Type B pancreatic cell (in vitro differentiated cells): Measurements from ENCODE around the gene ELOF1. TPM values are rescaled to one million over a fixed set of nuclear protein-coding genes. Genes with fewer than 3 reads are reported as not detected.

ENCODE experiments used
- DNase-seq: peaks from one replicate; pipeline ENCODE4 v3.0.0; 2021; ENCODE audit warnings: mixed read lengths; ENCODE audit not compliant: unreplicated experiment; ENCODE audit errors: extremely low spot score
- H3K27ac Mint-ChIP-seq: 2 replicates; pipeline ENCODE4 v1.8.0; 2021; ENCODE audit warnings: mild to moderate bottlenecking, mixed read lengths
- H3K27me3 Mint-ChIP-seq: 2 replicates; pipeline ENCODE4 v1.8.0; 2021; ENCODE audit warnings: mixed read lengths
- H3K36me3 Mint-ChIP-seq: 2 replicates; pipeline ENCODE4 v1.8.0; 2021; ENCODE audit warnings: mixed read lengths
- H3K4me1 Mint-ChIP-seq: one replicate; pipeline ENCODE4 v1.8.0; 2021; ENCODE audit warnings: mixed read lengths; ENCODE audit not compliant: unreplicated experiment
- H3K4me3 Mint-ChIP-seq: 2 replicates; pipeline ENCODE4 v1.8.0; 2021; ENCODE audit warnings: mild to moderate bottlenecking, mixed read lengths
- H3K9me3 Mint-ChIP-seq: 2 replicates; pipeline ENCODE4 v1.8.0; 2021; ENCODE audit warnings: mixed read lengths
- total RNA-seq: library from RNA; stranded (reverse); gene quantifications from 2 replicates; pipeline ENCODE4 v1.2.1, GENCODE V29; 2021; ENCODE audit warnings: low replicate concordance
- TF ChIP-seq, protein P1 (sequence below): fragments of 200-600 bp; sonication (generic); conservative IDR thresholded peaks from 2 replicates; pipeline ENCODE4 v1.5.0; 2021; ENCODE audit warnings: antibody characterized with exemption, mild to moderate bottlenecking

ELOF1 gene
- total RNA-seq, 1 donor from 2014 or later, result 57.1 TPM

DNA sequence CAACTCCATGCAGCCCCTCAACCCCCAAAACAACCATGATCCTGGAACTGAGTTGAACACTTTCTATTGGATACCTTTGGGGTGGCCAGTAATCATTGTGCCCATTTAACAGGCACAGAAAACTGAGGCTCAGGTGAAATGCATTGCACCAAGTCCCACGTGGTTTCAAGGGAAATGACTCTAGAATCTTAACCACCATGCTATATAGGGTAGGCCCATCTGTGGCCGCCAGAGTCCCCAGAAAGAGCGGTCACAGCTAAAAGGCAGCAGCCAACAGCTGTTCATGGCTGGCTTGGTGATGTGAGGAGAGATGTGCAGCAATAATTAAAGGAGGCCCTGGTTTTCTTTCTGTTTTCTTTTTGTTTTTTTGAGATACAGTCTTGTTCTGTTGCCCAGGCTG is 17.8 kb downstream of the ELOF1 start:
- Mint-ChIP-seq H3K4me1 (peaks cover 5% of the 10 kb centered on the region), H3K27me3 (peaks cover 18% of the 10 kb centered on the region), H3K27ac (no peak overlapping the region), H3K36me3 (no peaks in the 10 kb centered on the region), H3K4me3 (no peak overlapping the region), H3K9me3 (no peaks in the 10 kb centered on the region)
- TF ChIP-seq, protein P1, sequence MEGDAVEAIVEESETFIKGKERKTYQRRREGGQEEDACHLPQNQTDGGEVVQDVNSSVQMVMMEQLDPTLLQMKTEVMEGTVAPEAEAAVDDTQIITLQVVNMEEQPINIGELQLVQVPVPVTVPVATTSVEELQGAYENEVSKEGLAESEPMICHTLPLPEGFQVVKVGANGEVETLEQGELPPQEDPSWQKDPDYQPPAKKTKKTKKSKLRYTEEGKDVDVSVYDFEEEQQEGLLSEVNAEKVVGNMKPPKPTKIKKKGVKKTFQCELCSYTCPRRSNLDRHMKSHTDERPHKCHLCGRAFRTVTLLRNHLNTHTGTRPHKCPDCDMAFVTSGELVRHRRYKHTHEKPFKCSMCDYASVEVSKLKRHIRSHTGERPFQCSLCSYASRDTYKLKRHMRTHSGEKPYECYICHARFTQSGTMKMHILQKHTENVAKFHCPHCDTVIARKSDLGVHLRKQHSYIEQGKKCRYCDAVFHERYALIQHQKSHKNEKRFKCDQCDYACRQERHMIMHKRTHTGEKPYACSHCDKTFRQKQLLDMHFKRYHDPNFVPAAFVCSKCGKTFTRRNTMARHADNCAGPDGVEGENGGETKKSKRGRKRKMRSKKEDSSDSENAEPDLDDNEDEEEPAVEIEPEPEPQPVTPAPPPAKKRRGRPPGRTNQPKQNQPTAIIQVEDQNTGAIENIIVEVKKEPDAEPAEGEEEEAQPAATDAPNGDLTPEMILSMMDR, result no peak
- no peak for DNase-seq

DNA sequence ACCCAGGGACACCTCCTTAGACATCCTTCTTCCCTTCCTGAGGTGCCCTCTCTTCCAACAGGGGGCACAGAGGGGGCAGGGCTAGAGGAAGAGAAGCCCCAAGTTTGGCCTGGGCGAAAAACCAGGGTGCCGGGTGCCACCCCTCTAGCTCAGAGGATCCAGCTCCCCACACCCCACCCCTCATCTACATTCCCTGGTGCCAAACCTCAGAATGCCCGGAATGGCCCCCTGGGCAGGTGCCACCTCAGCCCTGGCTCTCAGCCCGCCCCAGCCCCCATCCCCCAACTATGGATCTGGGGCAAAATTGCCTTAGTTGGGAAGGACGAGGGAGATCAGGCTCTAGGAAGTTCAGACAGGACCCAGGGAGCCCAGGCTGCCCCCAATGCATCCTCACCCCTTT is 18.4 kb downstream of the ELOF1 start:
- no peak overlapping the region for H3K27ac Mint-ChIP-seq

DNA sequence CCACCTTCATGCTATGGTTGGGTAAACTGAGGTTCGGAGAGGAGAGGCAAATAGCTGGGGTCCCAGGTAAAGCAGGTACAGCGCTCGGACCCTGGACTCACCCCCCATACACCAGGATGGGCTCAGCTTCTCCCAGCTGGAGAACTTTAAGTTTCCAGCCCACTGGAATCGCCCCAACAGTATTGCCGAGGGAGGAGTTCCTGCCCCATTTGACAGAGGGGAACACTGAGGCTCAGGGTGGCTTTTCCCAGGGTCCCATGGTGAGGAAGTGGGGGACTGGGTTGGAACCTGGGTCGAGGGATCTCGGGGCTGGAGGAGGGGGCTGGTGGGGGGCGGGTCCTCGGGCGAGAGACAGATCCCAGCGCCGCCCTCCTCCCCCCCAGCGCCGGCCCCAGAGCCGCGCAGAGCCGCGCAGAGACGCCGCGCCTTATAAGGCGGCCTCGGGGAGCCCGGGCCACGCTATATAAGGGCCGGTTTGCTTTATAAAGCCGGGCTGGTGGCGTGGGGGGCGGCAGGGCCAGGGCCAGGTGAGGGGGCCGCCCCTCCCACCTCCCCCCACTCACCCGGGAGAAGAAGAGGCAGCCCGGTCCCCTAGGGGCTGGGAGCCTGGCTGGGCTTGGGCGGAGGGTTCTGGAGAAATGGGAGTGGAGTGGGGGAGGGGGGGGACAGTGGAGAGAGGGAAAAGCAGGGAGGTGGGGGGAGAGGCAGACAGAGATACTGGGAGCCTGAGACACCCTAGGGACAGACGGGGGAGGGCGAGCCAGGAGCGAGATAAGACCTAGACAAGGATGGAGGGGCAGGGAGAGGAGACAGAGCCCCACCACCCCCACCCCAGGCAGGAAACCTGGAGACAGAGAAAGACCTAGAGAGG is 19.3 kb downstream of the ELOF1 start:
- Mint-ChIP-seq H3K4me1 (peaks cover 10% of the 10 kb centered on the region), H3K9me3 (no peaks in the 10 kb centered on the region), H3K4me3 (peak overlapping the region; percentile 77), H3K36me3 (no peaks in the 10 kb centered on the region), H3K27ac (no peak overlapping the region), H3K27me3 (peaks cover 15% of the 10 kb centered on the region)
- TF ChIP-seq, protein P1, result no peak
- DNase-seq, result no peak

More for the DNA sequence above, 18.4 kb downstream of the ELOF1 start:
- TF ChIP-seq, protein P1, result no peak
- Mint-ChIP-seq H3K36me3 (no peaks in the 10 kb centered on the region), H3K9me3 (no peaks in the 10 kb centered on the region), H3K4me3 (no peak overlapping the region), H3K4me1 (peaks cover 7% of the 10 kb centered on the region), H3K27me3 (peaks cover 18% of the 10 kb centered on the region)
- DNase-seq, result no peak

DNA sequence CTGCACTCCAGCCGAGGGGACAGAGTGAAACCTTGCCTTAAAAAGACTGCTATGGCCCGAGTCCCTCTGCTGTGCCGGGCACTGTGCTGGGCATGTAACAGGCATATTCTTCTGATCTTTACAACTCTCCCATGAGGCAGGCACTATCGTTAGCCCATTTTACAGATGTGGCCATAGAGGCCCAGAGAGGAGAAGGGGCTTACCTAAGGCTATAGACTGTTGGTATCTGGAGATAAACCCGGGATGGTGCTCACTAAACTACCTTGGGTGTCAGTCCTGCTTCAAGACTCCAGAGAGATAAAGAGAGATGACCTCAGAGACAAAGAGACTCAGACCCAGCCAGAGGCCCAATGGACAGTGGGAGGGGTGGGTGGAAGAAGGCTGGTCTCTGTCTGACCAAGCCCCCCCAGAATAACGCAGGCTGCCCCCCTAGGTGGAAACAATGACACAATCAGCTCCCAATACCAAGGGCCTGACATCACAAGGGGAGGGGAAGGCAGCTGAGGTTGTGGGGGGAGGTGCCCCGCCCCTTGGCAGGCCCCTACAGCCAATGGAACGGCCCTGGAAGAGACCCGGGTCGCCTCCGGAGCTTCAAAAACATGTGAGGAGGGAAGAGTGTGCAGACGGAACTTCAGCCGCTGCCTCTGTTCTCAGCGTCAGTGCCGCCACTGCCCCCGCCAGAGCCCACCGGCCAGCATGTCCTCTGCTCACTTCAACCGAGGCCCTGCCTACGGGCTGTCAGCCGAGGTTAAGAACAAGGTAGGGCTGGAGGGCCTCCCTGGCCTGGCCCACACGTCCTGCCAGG is 20.6 kb downstream of the ELOF1 start, which contains the start of gene CNN1:
TSS of gene CNN1 (plus strand) at position 620 of the 805 bp plus-strand sequence. CDS start at position 697, 77 bp downstream.
- peaks cover 10% of the 10 kb centered on the region for H3K4me1 Mint-ChIP-seq
- H3K9me3 Mint-ChIP-seq, result no peaks in the 10 kb centered on the region
- TF ChIP-seq, protein P1, result no peak
- H3K4me3 Mint-ChIP-seq, result peak within 1 kb of the TSS; percentile 77
- no peak for DNase-seq
- H3K36me3 Mint-ChIP-seq, result no peaks in the 10 kb centered on the region
- H3K27ac Mint-ChIP-seq, result no peak within 1 kb of the TSS
- peaks cover 15% of the 10 kb centered on the region for H3K27me3 Mint-ChIP-seq

DNA sequence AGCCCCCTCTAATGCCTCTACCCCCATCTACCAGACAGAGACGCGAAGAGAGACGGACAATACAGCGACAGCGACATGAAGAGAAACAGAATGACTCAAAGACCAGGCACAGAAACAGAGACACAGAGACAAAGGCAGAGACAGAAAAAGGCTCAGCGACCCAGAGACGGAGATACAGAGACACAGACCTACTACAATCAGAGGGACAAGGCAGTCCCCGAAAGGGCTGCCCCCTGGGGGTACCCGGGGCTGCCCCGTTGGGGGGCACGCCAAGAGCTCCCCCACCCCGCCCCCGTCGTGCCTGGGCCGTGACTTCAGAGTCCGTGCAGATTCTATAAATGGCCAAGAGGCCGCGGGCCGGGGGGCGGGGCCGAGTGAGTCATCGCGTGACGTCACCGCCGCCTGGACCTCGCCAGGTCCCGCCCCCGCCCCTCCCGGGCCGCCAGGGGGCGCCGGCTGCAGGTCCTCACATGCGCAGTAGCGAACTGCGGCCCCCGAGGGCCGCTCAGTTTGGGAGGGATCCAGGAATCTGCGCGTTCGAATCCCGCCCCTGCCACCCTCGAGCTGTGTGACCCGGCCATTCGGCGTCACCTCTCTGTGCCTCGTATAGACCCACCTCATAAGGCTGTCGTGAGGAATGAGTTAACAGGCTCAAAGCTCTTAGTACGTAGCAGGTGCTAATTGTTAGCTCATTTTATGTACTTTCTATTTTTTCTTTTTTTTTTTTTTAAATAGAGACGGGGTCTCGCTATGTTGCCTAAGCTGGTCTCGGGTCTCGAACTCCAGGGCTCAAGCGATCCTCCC is 23.0 kb downstream of the ELOF1 start:
- peak overlapping the region; percentile 73 for H3K4me3 Mint-ChIP-seq
- H3K27me3 Mint-ChIP-seq, result peaks cover 15% of the 10 kb centered on the region
- H3K27ac Mint-ChIP-seq, result peak overlapping the region; percentile 57
- peak; percentile 93 for DNase-seq
- no peaks in the 10 kb centered on the region for H3K9me3 Mint-ChIP-seq
- no peaks in the 10 kb centered on the region for H3K36me3 Mint-ChIP-seq
- TF ChIP-seq, protein P1, result peak; percentile 96
- peaks cover 10% of the 10 kb centered on the region for H3K4me1 Mint-ChIP-seq
